H1 (cell line): Measurements from ENCODE around the gene C2orf42. TPM values are rescaled to one million over a fixed set of nuclear protein-coding genes. Genes with fewer than 3 reads are reported as not detected.

Experiments used
- CTCF ChIA-PET: fragments of 300-600 bp; sonication (Branson Sonifier 250); formaldehyde crosslinking; loops from one replicate; lab custom pipeline; 2021; ENCODE audit not compliant: partially characterized antibody; lab: Charles Lee
- POLR2A ChIA-PET: fragments of 300-600 bp; sonication (Branson Sonifier 250); formaldehyde crosslinking; loops from one replicate; lab custom pipeline; 2021; ENCODE audit warnings: inconsistent platforms; ENCODE audit not compliant: partially characterized antibody; lab: Charles Lee
- DNase-seq, 2 experiments: peaks; one replicate each; pipeline versions ENCODE4 v3.0.0 to v3.0.0-alpha.2; 2010 to 2022; ENCODE audit warnings: low spot score in 2 of 2, low read depth in 1 of 2, mixed read lengths in 1 of 2
- FAIRE-seq: peaks from 2 replicates; lab custom pipeline; 2011; peaks lifted over from hg19 to GRCh38; lab: Jason Lieb, UNC
- H2AFZ ChIP-seq: 2 replicates; pipeline ENCODE4 v1.8.1; 2012; ENCODE audit warnings: low read length, inconsistent platforms
- H2AK5ac ChIP-seq: 2 replicates; pipeline ENCODE4 v1.6.1; 2013; ENCODE audit warnings: low read depth, low read length
- H2BK120ac ChIP-seq: replicated peaks from 2 replicates; pipeline ENCODE3; 2013; ENCODE audit warnings: low read depth, low read length, inconsistent platforms
- H2BK12ac ChIP-seq: 2 replicates; pipeline ENCODE4 v1.6.1; 2013; ENCODE audit warnings: low read depth, low read length
- H2BK15ac ChIP-seq: 2 replicates; pipeline ENCODE4 v1.6.1; 2013; ENCODE audit warnings: low read length
- H2BK20ac ChIP-seq: 2 replicates; pipeline ENCODE4 v1.6.1; 2013; ENCODE audit warnings: low read length
- H2BK5ac ChIP-seq: 2 replicates; pipeline ENCODE4 v1.6.1; 2013; ENCODE audit warnings: low read depth, low read length
- H3K14ac ChIP-seq: 2 replicates; pipeline ENCODE4 v1.6.1; 2013; ENCODE audit warnings: inconsistent platforms; ENCODE audit not compliant: insufficient read length
- H3K18ac ChIP-seq: 2 replicates; pipeline ENCODE4 v1.6.1; 2013; ENCODE audit warnings: low read length; ENCODE audit errors: extremely low read depth
- H3K23ac ChIP-seq: 2 replicates; pipeline ENCODE4 v1.6.1; 2013; ENCODE audit warnings: inconsistent platforms; ENCODE audit not compliant: insufficient read length
- H3K23me2 ChIP-seq: 2 replicates; pipeline ENCODE4 v1.6.1; 2013; ENCODE audit warnings: low read depth, low read length
- H3K27ac ChIP-seq: 2 replicates; pipeline ENCODE4 v1.6.1; 2011; ENCODE audit warnings: low read depth, low read length, inconsistent platforms
- H3K27me3 ChIP-seq, 4 experiments: replicated peaks in 1 of 4; 1 replicate in 1 of 4; 2 replicates in 3 of 4; pipeline versions ENCODE4 v1.6.1 to v1.8.1; 2011 to 2013; ENCODE audit warnings: low read length in 3 of 4, mild to moderate bottlenecking in 3 of 4, inconsistent platforms in 2 of 4, mixed read lengths in 2 of 4, moderate library complexity in 1 of 4; ENCODE audit not compliant: control insufficient read depth in 3 of 4, insufficient read depth in 3 of 4; ENCODE audit errors: extremely low read depth in 1 of 4
- H3K36me3 ChIP-seq, 4 experiments: 2 replicates each; pipeline versions ENCODE4 v1.6.1 to v1.8.1; 2011 to 2013; ENCODE audit warnings: mild to moderate bottlenecking in 4 of 4, low read length in 3 of 4, moderate library complexity in 2 of 4, control low read depth in 1 of 4, inconsistent platforms in 1 of 4; ENCODE audit not compliant: insufficient read depth in 4 of 4, control insufficient read depth in 2 of 4
- H3K4ac ChIP-seq: replicated peaks from 2 replicates; pipeline ENCODE3; 2013; ENCODE audit warnings: low read length, low read depth, mixed read lengths, inconsistent platforms; ENCODE audit not compliant: insufficient read length
- H3K4me1 ChIP-seq, 4 experiments: replicated peaks in 1 of 4; 1 replicate in 1 of 4; 2 replicates in 3 of 4; pipeline versions ENCODE4 v1.6.1 to v1.8.1; 2011 to 2013; ENCODE audit warnings: low read length in 3 of 4, inconsistent platforms in 2 of 4, mixed read lengths in 1 of 4; ENCODE audit not compliant: insufficient read depth in 4 of 4, control insufficient read depth in 3 of 4
- H3K4me2 ChIP-seq, 2 experiments: 2 replicates each; pipeline versions ENCODE4 v1.6.1 to v1.8.1; 2011 to 2013; ENCODE audit warnings: low read depth in 2 of 2, low read length in 2 of 2, control low read depth in 1 of 2, inconsistent platforms in 1 of 2, mild to moderate bottlenecking in 1 of 2; ENCODE audit not compliant: insufficient read depth in 1 of 2
- H3K4me3 ChIP-seq, 4 experiments: fragments of 200-600, 300-600 bp in 1 of 4; sonication (generic), shearing (Covaris generic), sonication (Bioruptor Twin) in 1 of 4; 2 replicates each; pipeline versions ENCODE4 v1.5.1 to v1.8.1; 2011 to 2016; ENCODE audit warnings: low read length in 4 of 4, low read depth in 3 of 4, control low read depth in 2 of 4, inconsistent platforms in 2 of 4, mild to moderate bottlenecking in 2 of 4, mixed read lengths in 1 of 4, moderate library complexity in 1 of 4; ENCODE audit not compliant: insufficient read depth in 2 of 4; ENCODE audit errors: extremely low read depth in 1 of 4
- H3K56ac ChIP-seq: replicated peaks from 2 replicates; pipeline ENCODE3; 2013; ENCODE audit warnings: low read depth, mild to moderate bottlenecking, mixed read lengths, low read length, inconsistent platforms; ENCODE audit not compliant: insufficient read length
- H3K79me1 ChIP-seq: 2 replicates; pipeline ENCODE4 v1.6.1; 2013; ENCODE audit warnings: low read depth, low read length, control low read depth
- H3K79me2 ChIP-seq, 2 experiments: 2 replicates each; pipeline versions ENCODE4 v1.6.1 to v1.8.1; 2012 to 2013; ENCODE audit warnings: low read length in 2 of 2, mild to moderate bottlenecking in 2 of 2, inconsistent platforms in 1 of 2; ENCODE audit not compliant: insufficient read depth in 2 of 2, control insufficient read depth in 1 of 2
- H3K9ac ChIP-seq, 4 experiments: replicated peaks in 1 of 4; 1 replicate in 1 of 4; 2 replicates in 3 of 4; pipeline versions ENCODE4 v1.6.1 to v1.8.1; 2011 to 2013; ENCODE audit warnings: low read depth in 3 of 4, low read length in 3 of 4, control low read depth in 2 of 4, mild to moderate bottlenecking in 2 of 4, moderate library complexity in 2 of 4, inconsistent platforms in 1 of 4; ENCODE audit errors: extremely low read depth in 1 of 4
- H3K9me3 ChIP-seq, 2 experiments: 2 replicates each; pipeline versions ENCODE4 v1.6.1 to v1.8.1; 2012 to 2013; ENCODE audit warnings: mild to moderate bottlenecking in 2 of 2, moderate library complexity in 2 of 2, control low read depth in 1 of 2, inconsistent platforms in 1 of 2, low read depth in 1 of 2, low read length in 1 of 2, mixed read lengths in 1 of 2; ENCODE audit not compliant: insufficient read depth in 2 of 2
- H4K20me1 ChIP-seq, 2 experiments: replicated peaks in 1 of 2; 2 replicates each; pipeline versions ENCODE3 to v1.8.1; 2011 to 2013; ENCODE audit warnings: inconsistent platforms in 2 of 2, low read length in 2 of 2, mild to moderate bottlenecking in 1 of 2; ENCODE audit not compliant: insufficient read depth in 2 of 2, control insufficient read depth in 1 of 2
- H4K5ac ChIP-seq: 2 replicates; pipeline ENCODE4 v1.6.1; 2013; ENCODE audit warnings: low read length, low read depth, mixed read lengths, inconsistent platforms; ENCODE audit not compliant: insufficient read length
- H4K8ac ChIP-seq: 2 replicates; pipeline ENCODE4 v1.8.0; 2013; ENCODE audit warnings: mild to moderate bottlenecking, moderate library complexity, low read length, inconsistent platforms; ENCODE audit not compliant: insufficient read depth; ENCODE audit errors: extremely low read depth
- H4K91ac ChIP-seq: replicated peaks from 2 replicates; pipeline ENCODE3; 2013; ENCODE audit warnings: low read length, mixed read lengths, inconsistent platforms; ENCODE audit not compliant: insufficient read length
- ASH2L ChIP-seq: fragments of 200-600, 300-600 bp; sonication (generic); IDR thresholded peaks from one replicate; pipeline ENCODE4 v1.7.1; 2017; ENCODE audit warnings: low read length
- BACH1 ChIP-seq: IDR thresholded peaks from 2 replicates; pipeline ENCODE4 v1.6.1; 2012; ENCODE audit warnings: low read length, improper control_type of control experiment
- BRCA1 ChIP-seq: IDR thresholded peaks from 2 replicates; pipeline ENCODE4 v1.6.1; 2012; ENCODE audit warnings: low read depth, low read length, improper control_type of control experiment
- RBBP5 ChIP-seq: IDR thresholded peaks from 2 replicates; pipeline ENCODE4 v1.7.1; 2012; ENCODE audit warnings: low read depth, mild to moderate bottlenecking, inconsistent platforms, low read length, moderate library complexity, borderline replicate concordance
- WGBS, 2 experiments: shearing (Covaris generic) in 1 of 2; methylation state at CpG; one replicate each; pipeline versions ENCODE4 v1.1.6 to v1.1.7; 2013 to 2015; ENCODE audit warnings: low lambda C conversion rate in 2 of 2, mixed read lengths in 2 of 2, inconsistent platforms in 1 of 2, low coverage in 1 of 2, missing lambda C conversion rate in 1 of 2; ENCODE audit not compliant: insufficient replicate concordance in 2 of 2, insufficient coverage in 1 of 2, insufficient read length in 1 of 2; ENCODE audit errors: extremely low coverage in 1 of 2, missing lambda C conversion rate in 1 of 2; 5-methylcytosine and 5-hydroxymethylcytosine counted together
- polyA plus RNA-seq, 7 experiments: library from polyadenylated mRNA; depleted of rRNA in 3 of 7; stranded (reverse) in 5 of 7; unstranded in 2 of 7; fragments of >200 nt in 5 of 7; fragments of 200-250 nt in 2 of 7; gene quantifications; 1 replicate in 5 of 7; 2 replicates in 1 of 7; 4 replicates in 1 of 7; pipeline versions ENCODE4 v1.2.1 to v1.2.3, GENCODE V29; 2011 to 2013; ENCODE audit warnings: missing spikeins in 2 of 7, mixed read lengths in 2 of 7
- total RNA-seq: library from RNA; stranded (reverse); fragmentation: NEBNext Ultra II Directional; extraction: Animal tissue kit (Norgen Biotek cat#: 25700); gene quantifications from 2 replicates; pipeline ENCODE4 v1.2.1, GENCODE V29; 2021

Gene C2orf42
- total and polyA plus RNA-seq, 2 of the 8 experiments (the other 6 are each of a cell fraction or from before 2014, with no cell fraction given) = 3.9 to 10.7 TPM

DNA sequence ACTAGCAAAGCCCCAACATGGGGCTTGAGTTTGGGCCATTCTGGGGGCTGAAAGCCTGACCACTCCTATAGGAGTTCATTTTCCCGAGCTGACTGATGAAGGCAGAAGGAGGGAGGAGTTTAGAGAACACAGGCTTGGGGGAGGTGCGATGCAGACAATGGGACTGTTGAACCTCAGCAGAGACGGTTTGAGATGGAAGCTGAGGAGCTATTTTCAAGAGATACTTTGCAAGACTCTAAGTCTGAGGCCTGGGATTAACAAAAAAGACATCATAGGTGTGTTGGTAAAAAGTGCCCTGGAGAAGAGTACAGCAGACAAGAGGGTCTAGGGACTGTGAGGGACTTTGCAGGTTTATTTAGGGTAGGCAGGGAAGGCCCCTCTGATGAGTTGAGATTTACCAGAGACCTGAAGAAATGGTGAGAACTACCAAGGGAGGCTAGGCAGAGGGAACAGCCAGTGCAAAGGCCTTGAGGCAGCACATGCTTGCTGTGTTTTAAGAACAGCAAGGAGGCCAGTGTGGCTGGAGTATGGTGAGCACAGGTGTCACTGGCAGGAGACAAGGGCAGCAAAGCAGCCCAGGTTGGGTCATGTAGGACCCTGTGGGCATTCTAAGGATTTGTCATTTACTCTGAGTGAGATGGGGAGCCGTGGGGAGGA is 71.9 kb downstream of the C2orf42 start:
- peak overlapping the region; percentile 100 for H2BK20ac ChIP-seq
- no peak overlapping the region for H2AFZ ChIP-seq
- H4K8ac ChIP-seq = no peak overlapping the region; the same call in 1 of the 2 replicates
- H2BK12ac ChIP-seq = peak overlapping the region; percentile 100; the same call in 1 of the 2 replicates
- peak overlapping the region; percentile 96; the same call in 1 of the 2 replicates for H2BK15ac ChIP-seq
- WGBS, 2 experiments = 32% methylated on average over 4 of the region's 4 CpGs; no CpG with 5 or more reads in 1 of the 2 experiments
- TF ChIP-seq ASH2L = peak; percentile 78
- TF ChIP-seq BACH1 = no peak
- peak; percentile 76 for TF ChIP-seq RBBP5
- TF ChIP-seq BRCA1 = no peak
- H3K27me3 ChIP-seq = no peaks in the 10 kb centered on the region
- H3K4me3 ChIP-seq = peak overlapping the region in 1 of 4 experiments; percentile 26; a peak in 2 of 8 replicates
- H3K14ac ChIP-seq = no peak overlapping the region
- peak overlapping the region; percentile 99 for H4K91ac ChIP-seq
- no peak overlapping the region for H3K23ac ChIP-seq
- H3K4me2 ChIP-seq = peak overlapping the region; percentile 47 to 57
- peaks cover 11 to 21% (median 17%) of the 10 kb centered on the region in 4 experiments for H3K4me1 ChIP-seq
- peak overlapping the region; percentile 43; the same call in 1 of the 2 replicates for H3K27ac ChIP-seq
- H3K79me2 ChIP-seq = no peaks in the 10 kb centered on the region
- peak overlapping the region; percentile 99 for H3K18ac ChIP-seq
- CTCF ChIA-PET = interaction anchor here (0.6 kb wide), 1 partner anchor 27 kb away, joined by 3 read pairs; no protein-coding TSS in a partner anchor
- H3K9ac ChIP-seq = peak overlapping the region in 1 of 4 experiments; percentile 0; a peak in 1 of 7 replicates
- H3K23me2 ChIP-seq = peaks cover 5% of the 10 kb centered on the region; the same call in 1 of the 2 replicates
- peak overlapping the region; percentile 98 for H3K4ac ChIP-seq
- H3K36me3 ChIP-seq = no peaks in the 10 kb centered on the region
- no peak for DNase-seq
- peak overlapping the region; percentile 96 for H4K5ac ChIP-seq
- peak overlapping the region; percentile 97 for H2AK5ac ChIP-seq
- H2BK120ac ChIP-seq = peak overlapping the region; percentile 99
- H2BK5ac ChIP-seq = peak overlapping the region; percentile 94
- peak; percentile 32 for FAIRE-seq
- peak overlapping the region; percentile 19 for H3K56ac ChIP-seq
- H4K20me1 ChIP-seq = no peaks in the 10 kb centered on the region
- H3K9me3 ChIP-seq = no peaks in the 10 kb centered on the region
- POLR2A ChIA-PET = interaction anchor here (0.9 to 51.3 kb wide), 4 partner anchors 22 to 206 kb away, joined by 3 to 1553 read pairs (median 224); partner anchors contain the start of genes MXD1 and PCBP1
- no peaks in the 10 kb centered on the region for H3K79me1 ChIP-seq
